ENCODE data around the gene DLGAP1.

The DLGAP1 gene

GRCh38 chr18:3572761-3573160 lies 882.3 kb downstream of the DLGAP1 start:
- DNase-seq = no peak
- TF ChIP-seq CTCF (IDR thresholded peaks at IDR 0.05) = no peak
- Mint-ChIP-seq H3K4me1 (no peaks in the 10 kb centered on the region), H3K27ac (no peak overlapping the region), H3K27me3 (ENCODE audit: low read depth, poor library complexity) (peaks cover 4% of the 10 kb centered on the region), H3K36me3 (ENCODE audit: low read depth) (no peaks in the 10 kb centered on the region), H3K9me3 (no peaks in the 10 kb centered on the region), H3K4me3 (no peak overlapping the region)

- TF ChIP-seq CTCF (IDR thresholded peaks at IDR 0.05) = no peak
- DNase-seq = no peak
- Mint-ChIP-seq H3K27me3 (ENCODE audit: low read depth, poor library complexity) (peaks cover 7% of the 10 kb centered on the region), H3K36me3 (ENCODE audit: low read depth) (peaks cover 18% of the 10 kb centered on the region), H3K4me1 (no peaks in the 10 kb centered on the region), H3K9me3 (peaks cover 24% of the 10 kb centered on the region), H3K27ac (no peak overlapping the region), H3K4me3 (no peak overlapping the region)
Measured at GRCh38 chr18:3566851-3567250, 888.3 kb downstream of the DLGAP1 start.

GRCh38 chr18:3560755-3561154 lies 894.4 kb downstream of the DLGAP1 start:
- Mint-ChIP-seq H3K27me3 (ENCODE audit: low read depth, poor library complexity) (peaks cover 3% of the 10 kb centered on the region), H3K27ac (no peak overlapping the region), H3K4me3 (no peak overlapping the region), H3K4me1 (peaks cover 5% of the 10 kb centered on the region), H3K36me3 (ENCODE audit: low read depth) (peaks cover 22% of the 10 kb centered on the region), H3K9me3 (peaks cover 29% of the 10 kb centered on the region)
- no peak for DNase-seq
- TF ChIP-seq CTCF (IDR thresholded peaks at IDR 0.05) = no peak

GRCh38 chr18:3554811-3555427 lies 900.2 kb downstream of the DLGAP1 start:
- Mint-ChIP-seq H3K27ac (no peak overlapping the region), H3K36me3 (ENCODE audit: low read depth) (no peaks in the 10 kb centered on the region), H3K4me1 (peaks cover 21% of the 10 kb centered on the region), H3K4me3 (no peak overlapping the region), H3K27me3 (ENCODE audit: low read depth, poor library complexity) (peaks cover 4% of the 10 kb centered on the region), H3K9me3 (no peaks in the 10 kb centered on the region)
- TF ChIP-seq CTCF (IDR thresholded peaks at IDR 0.05) = no peak
- no peak for DNase-seq

GRCh38 chr18:3554091-3554601 lies 901.0 kb downstream of the DLGAP1 start:
- Mint-ChIP-seq H3K9me3 (no peaks in the 10 kb centered on the region), H3K27me3 (ENCODE audit: low read depth, poor library complexity) (peaks cover 4% of the 10 kb centered on the region), H3K4me3 (no peak overlapping the region), H3K4me1 (peaks cover 21% of the 10 kb centered on the region), H3K27ac (no peak overlapping the region), H3K36me3 (ENCODE audit: low read depth) (no peaks in the 10 kb centered on the region)
- peak; percentile 38 for DNase-seq
- TF ChIP-seq CTCF (IDR thresholded peaks at IDR 0.05) = no peak

GRCh38 chr18:3552305-3552704 lies 902.8 kb downstream of the DLGAP1 start:
- Mint-ChIP-seq H3K27me3 (ENCODE audit: low read depth, poor library complexity) (peaks cover 4% of the 10 kb centered on the region), H3K4me3 (no peak overlapping the region), H3K9me3 (no peaks in the 10 kb centered on the region), H3K27ac (no peak overlapping the region), H3K36me3 (ENCODE audit: low read depth) (no peaks in the 10 kb centered on the region), H3K4me1 (peaks cover 21% of the 10 kb centered on the region)
- no peak for TF ChIP-seq CTCF (IDR thresholded peaks at IDR 0.05)
- DNase-seq = no peak

Data from nephron progenitor cell (in vitro differentiated cells).